ENCODE measurements around the gene ZMYND8. TPM values are rescaled to one million over a fixed set of nuclear protein-coding genes. Genes with fewer than 3 reads are reported as not detected.
"Not testable (repeated sequence)": the region's sequence is repeated elsewhere in the genome, so short reads cannot be mapped to it uniquely, and the experiment has no call there.

Gene ZMYND8
- polyA plus RNA-seq, 1 donor from 2014 or later = 16.8 TPM

- Histone ChIP-seq H3K9ac (ENCODE audit: low read length) (no peak overlapping the region), H3K9me3 (ENCODE audit: low read length) (no peaks in the 10 kb centered on the region), H4K20me1 (ENCODE audit: insufficient read depth) (no peaks in the 10 kb centered on the region), H2AFZ (ENCODE audit: low read depth, low read length) (no peak overlapping the region), H3K36me3 (ENCODE audit: insufficient read depth, low read length) (peaks cover 21% of the 10 kb centered on the region), H3K4me3 (ENCODE audit: low read length) (no peak overlapping the region), H3K4me2 (ENCODE audit: low read length) (no peak overlapping the region), H3K27ac (ENCODE audit: low read length) (no peak overlapping the region), H3K27me3 (ENCODE audit: insufficient read depth, low read depth, low read length) (no peaks in the 10 kb centered on the region), H3F3A (ENCODE audit: insufficient read depth, low read length, poor library complexity, severe bottlenecking) (no peaks in the 10 kb centered on the region), H3K9me2 (ENCODE audit: insufficient read depth, low read length) (no peaks in the 10 kb centered on the region), H3K79me2 (replicated peaks; ENCODE audit: insufficient read depth, low read length) (no peaks in the 10 kb centered on the region)
- no peak for TF ChIP-seq RAD21 (conservative IDR thresholded peaks at IDR 0.05)
- no peak for TF ChIP-seq SMC3 (conservative IDR thresholded peaks at IDR 0.05; ENCODE audit: poor library complexity)
- TF ChIP-seq REST (IDR thresholded peaks at IDR 0.05; ENCODE audit: borderline replicate concordance) = no peak
- TF ChIP-seq MXI1 (conservative IDR thresholded peaks at IDR 0.05; ENCODE audit: poor library complexity, severe bottlenecking) = no peak
- TF ChIP-seq EZH2 (IDR thresholded peaks at IDR 0.05; ENCODE audit: borderline replicate concordance, insufficient read depth, low read length, poor library complexity, severe bottlenecking) = no peak
- no peak for TF ChIP-seq TAF1 (IDR thresholded peaks at IDR 0.05; ENCODE audit: low read depth)
- TF ChIP-seq CTCF (IDR thresholded peaks at IDR 0.05; ENCODE audit: poor library complexity, severe bottlenecking) = no peak
- TF ChIP-seq EP300 (conservative IDR thresholded peaks at IDR 0.05; ENCODE audit: poor library complexity, severe bottlenecking) = no peak
- TF ChIP-seq POLR2AphosphoS5 (IDR thresholded peaks at IDR 0.05) = no peak
These were observed 110.3 kb downstream of the ZMYND8 start for GRCh38 chr20:47246061-47246777.

- not testable (repeated sequence) for H3K79me2 ChIP-seq (replicated peaks; ENCODE audit: insufficient read depth, low read length); H3K27me3 ChIP-seq (ENCODE audit: insufficient read depth, low read depth, low read length); H3K4me2 ChIP-seq (ENCODE audit: low read length); H3K9me3 ChIP-seq (ENCODE audit: low read length); H3K9me2 ChIP-seq (ENCODE audit: insufficient read depth, low read length); H4K20me1 ChIP-seq (ENCODE audit: insufficient read depth); H3K27ac ChIP-seq (ENCODE audit: low read length); H3F3A ChIP-seq (ENCODE audit: insufficient read depth, low read length, poor library complexity, severe bottlenecking); H2AFZ ChIP-seq (ENCODE audit: low read depth, low read length); H3K9ac ChIP-seq (ENCODE audit: low read length); H3K4me3 ChIP-seq (ENCODE audit: low read length)
- H3K36me3 ChIP-seq (ENCODE audit: insufficient read depth, low read length) = peaks cover 21% of the 10 kb centered on the region
These were observed 111.3 kb downstream of the ZMYND8 start for GRCh38 chr20:47245166-47245565.
